ENCODE results near the gene RNLS. TPM values are rescaled to one million over a fixed set of nuclear protein-coding genes. Genes with fewer than 3 reads are reported as not detected.

The RNLS gene
- total and polyA plus RNA-seq, 2 of the 8 experiments (the other 6 are each of a cell fraction or from before 2014, with no cell fraction given) = 7.5 to 12.7 TPM

GRCh38 chr10:88466786-88467185, 116.3 kb downstream of the RNLS start (continued):
- no peak for TF ChIP-seq CHD7 (IDR thresholded peaks at IDR 0.05; ENCODE audit: insufficient replicate concordance, low read length)
- TF ChIP-seq BACH1 (IDR thresholded peaks at IDR 0.05; ENCODE audit: low read length) = no peak
- no peak for TF ChIP-seq EZH2 (IDR thresholded peaks at IDR 0.05; ENCODE audit: low read depth, low read length, severe bottlenecking)
